Stimulated activated CD4-positive, alpha-beta T cell treated with anti-CD3 and anti-CD28 coated beads, TNF-alpha, amount 100 ng/mL, for 48 hours (primary cell): Measurements from ENCODE around the gene CC2D1A.

Source experiments
- DNase-seq, 3 donors: peaks; one replicate each; pipeline ENCODE4 v3.0.0-alpha.2; 2020; ENCODE audit warnings: low read depth in 3 of 3

The CC2D1A gene

GRCh38 chr19:13979244-13979615 is 73.2 kb downstream of the CC2D1A start:
- no peak for DNase-seq

GRCh38 chr19:13979686-13980085 is 73.7 kb downstream of the CC2D1A start:
- no peak for DNase-seq

GRCh38 chr19:13980340-13980739 is 74.3 kb downstream of the CC2D1A start:
- DNase-seq: no peak
